PC-9 (cell line): ENCODE measurements around the gene MAML3. TPM values are rescaled to one million over a fixed set of nuclear protein-coding genes. Genes with fewer than 3 reads are reported as not detected.

Experiments
- BruUV-seq: library from RNA; stranded (reverse); fragments of 400-500 nt; replicated peaks from 2 replicates; lab custom pipeline; 2021; lab: Mats Ljungman, UMichigan
- CTCF ChIA-PET: fragments of 300-600 bp; sonication (Branson Sonifier 250); formaldehyde crosslinking; loops from one replicate; lab custom pipeline; 2022; ENCODE audit warnings: antibody characterized with exemption; lab: Charles Lee
- POLR2A ChIA-PET: fragments of 300-600 bp; sonication (Branson Sonifier 250); formaldehyde crosslinking; loops from one replicate; lab custom pipeline; 2022; ENCODE audit warnings: antibody characterized with exemption; ENCODE audit not compliant: unreplicated experiment; lab: Charles Lee
- DNase-seq, 2 experiments: peaks; one replicate each; pipeline versions ENCODE4 v3.0.0 to v3.0.0-alpha.2; 2015 to 2022; ENCODE audit warnings: mixed read lengths in 1 of 2
- H2AFZ ChIP-seq: fragments of 200-600 bp; sonication (generic); 2 replicates; pipeline ENCODE4 v1.8.1; 2017; ENCODE audit warnings: antibody characterized with exemption
- H3F3A ChIP-seq: fragments of 200-600 bp; sonication (generic); 2 replicates; pipeline ENCODE4 v1.8.1; 2017; ENCODE audit warnings: antibody characterized with exemption, mild to moderate bottlenecking, low read depth; ENCODE audit not compliant: insufficient read depth
- H3K27ac ChIP-seq: fragments of 200-600 bp; sonication (generic); 2 replicates; pipeline ENCODE4 v1.6.1; 2016; ENCODE audit warnings: mixed run types
- H3K27me3 ChIP-seq: fragments of 200-600 bp; sonication (generic); 2 replicates; pipeline ENCODE4 v1.6.1; 2016; ENCODE audit warnings: low read depth, mixed run types; ENCODE audit not compliant: insufficient read depth
- H3K36me3 ChIP-seq: fragments of 200-600 bp; sonication (generic); 2 replicates; pipeline ENCODE4 v1.6.1; 2016; ENCODE audit warnings: low read depth, mixed run types
- H3K4me1 ChIP-seq: fragments of 200-600 bp; sonication (generic); replicated peaks from 2 replicates; pipeline ENCODE4 v1.6.1; 2016; ENCODE audit warnings: mixed run types; ENCODE audit not compliant: insufficient read depth
- H3K4me2 ChIP-seq: fragments of 200-600 bp; sonication (generic); 2 replicates; pipeline ENCODE4 v1.6.1; 2017; ENCODE audit warnings: mixed run types
- H3K4me3 ChIP-seq: fragments of 200-600 bp; sonication (generic); 2 replicates; pipeline ENCODE4 v1.6.1; 2016; ENCODE audit warnings: mixed run types
- H3K79me2 ChIP-seq: fragments of 200-600 bp; sonication (generic); 2 replicates; pipeline ENCODE4 v1.6.1; 2017; ENCODE audit warnings: low read depth, mixed run types
- H3K9me2 ChIP-seq: fragments of 200-600 bp; sonication (generic); 2 replicates; pipeline ENCODE4 v1.8.1; 2017; ENCODE audit warnings: mild to moderate bottlenecking; ENCODE audit not compliant: insufficient read depth
- H3K9me3 ChIP-seq: fragments of 200-600 bp; sonication (generic); 2 replicates; pipeline ENCODE4 v1.8.1; 2016; ENCODE audit warnings: low read depth; ENCODE audit not compliant: insufficient read depth
- H4K20me1 ChIP-seq: fragments of 200-600 bp; sonication (generic); 2 replicates; pipeline ENCODE4 v1.8.1; 2017; ENCODE audit not compliant: insufficient read depth
- EZH2 ChIP-seq: fragments of 200-600 bp; sonication (generic); IDR thresholded peaks from 2 replicates; pipeline ENCODE4 v1.8.0; 2017; ENCODE audit warnings: antibody characterized with exemption, low read depth
- intact Hi-C: fragments of 100-400 bp; cut with micrococcal nuclease; formaldehyde crosslinking; loops from one replicate; pipeline ENCODE4 v1.10.0; 2022; ENCODE audit not compliant: unreplicated experiment
- total RNA-seq: library from RNA; stranded (reverse); gene quantifications from 2 replicates; pipeline ENCODE4 v1.2.3, GENCODE V29; 2021
- TF ChIP-seq, protein P1 (sequence below): fragments of 200-600 bp; sonication (generic); conservative IDR thresholded peaks from 2 replicates; pipeline ENCODE4 v1.6.1; 2017; ENCODE audit warnings: mixed run types, antibody characterized with exemption, mild to moderate bottlenecking, moderate library complexity

Gene MAML3
- total RNA-seq, 1 experiment from 2014 or later = 15.2 TPM

DNA sequence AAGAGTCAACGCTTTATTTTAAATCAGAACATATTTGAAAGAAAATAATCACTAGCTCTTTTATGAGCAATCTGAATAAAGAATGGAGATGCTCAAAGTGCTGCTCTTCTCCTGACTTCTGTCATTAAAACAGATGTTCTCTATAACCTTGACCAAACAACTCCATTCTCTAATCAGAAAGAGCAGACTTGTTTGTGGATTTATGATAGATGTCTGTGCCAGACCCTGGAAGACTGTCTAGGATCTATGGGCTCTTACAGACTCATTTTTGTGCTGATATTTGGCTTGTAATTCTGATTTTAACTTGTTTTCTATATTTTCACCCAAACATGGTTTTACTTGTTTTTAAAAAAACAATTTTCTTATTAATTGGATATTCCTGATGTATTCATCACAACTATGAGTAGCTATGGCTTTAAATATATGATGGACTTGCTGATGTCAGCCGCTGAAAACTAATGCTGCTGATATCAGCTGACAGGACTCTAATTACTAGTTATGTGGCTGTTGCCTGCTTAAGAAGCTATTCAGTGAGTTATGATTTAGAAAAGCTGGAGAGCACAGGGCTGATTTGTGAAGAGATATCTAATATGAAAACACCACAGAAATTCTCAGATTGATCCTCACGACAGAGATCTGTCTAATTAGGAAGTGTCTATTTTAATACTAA lies 31.6 kb upstream of the MAML3 start:
- H3K27ac ChIP-seq = peak overlapping the region; percentile 87
- H2AFZ ChIP-seq = no peak overlapping the region
- H3K36me3 ChIP-seq = no peaks in the 10 kb centered on the region
- no peaks in the 10 kb centered on the region for H4K20me1 ChIP-seq
- BruUV-seq = no TSS peak
- no peaks in the 10 kb centered on the region for H3K9me3 ChIP-seq
- intact Hi-C loops = loop anchor here (2.0 kb wide), 1 partner anchor 31 kb away; the partner anchor contains the start of gene MAML3
- peaks cover 47% of the 10 kb centered on the region for H3K4me1 ChIP-seq
- peak overlapping the region; percentile 56; the same call in 1 of the 2 replicates for H3K4me2 ChIP-seq
- H3K9me2 ChIP-seq = no peaks in the 10 kb centered on the region
- POLR2A ChIA-PET = interaction anchor here (0.5 kb wide), 1 partner anchor 423 kb away, joined by 3 read pairs; no protein-coding TSS in a partner anchor
- no peaks in the 10 kb centered on the region for H3K79me2 ChIP-seq
- H3F3A ChIP-seq = peaks cover 18% of the 10 kb centered on the region
- no peaks in the 10 kb centered on the region for H3K27me3 ChIP-seq
- no peak overlapping the region for H3K4me3 ChIP-seq
- TF ChIP-seq EZH2 = no peak
- TF ChIP-seq, protein P1, sequence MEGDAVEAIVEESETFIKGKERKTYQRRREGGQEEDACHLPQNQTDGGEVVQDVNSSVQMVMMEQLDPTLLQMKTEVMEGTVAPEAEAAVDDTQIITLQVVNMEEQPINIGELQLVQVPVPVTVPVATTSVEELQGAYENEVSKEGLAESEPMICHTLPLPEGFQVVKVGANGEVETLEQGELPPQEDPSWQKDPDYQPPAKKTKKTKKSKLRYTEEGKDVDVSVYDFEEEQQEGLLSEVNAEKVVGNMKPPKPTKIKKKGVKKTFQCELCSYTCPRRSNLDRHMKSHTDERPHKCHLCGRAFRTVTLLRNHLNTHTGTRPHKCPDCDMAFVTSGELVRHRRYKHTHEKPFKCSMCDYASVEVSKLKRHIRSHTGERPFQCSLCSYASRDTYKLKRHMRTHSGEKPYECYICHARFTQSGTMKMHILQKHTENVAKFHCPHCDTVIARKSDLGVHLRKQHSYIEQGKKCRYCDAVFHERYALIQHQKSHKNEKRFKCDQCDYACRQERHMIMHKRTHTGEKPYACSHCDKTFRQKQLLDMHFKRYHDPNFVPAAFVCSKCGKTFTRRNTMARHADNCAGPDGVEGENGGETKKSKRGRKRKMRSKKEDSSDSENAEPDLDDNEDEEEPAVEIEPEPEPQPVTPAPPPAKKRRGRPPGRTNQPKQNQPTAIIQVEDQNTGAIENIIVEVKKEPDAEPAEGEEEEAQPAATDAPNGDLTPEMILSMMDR = no peak
- CTCF ChIA-PET = no interaction called here
- DNase-seq = no peak

DNA sequence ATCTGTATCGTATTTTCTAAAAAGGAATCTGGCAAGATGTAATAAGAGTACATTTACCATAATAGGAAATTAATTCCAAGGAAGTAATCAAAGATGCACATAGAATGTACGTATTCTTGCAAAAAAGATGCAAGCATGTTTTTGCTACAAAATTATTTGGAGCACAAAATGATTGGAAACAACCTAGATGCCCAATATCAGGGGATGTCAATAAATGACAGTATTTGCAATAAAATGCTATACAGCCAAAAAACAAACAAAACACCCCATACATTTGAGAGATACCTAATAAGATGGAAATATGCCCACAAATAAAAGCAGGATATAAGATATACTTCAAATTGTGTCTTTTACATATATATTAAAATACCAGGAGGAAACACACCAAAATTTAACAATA lies 29.3 kb upstream of the MAML3 start:
- no peaks in the 10 kb centered on the region for H3K27me3 ChIP-seq
- no peak overlapping the region for H3K27ac ChIP-seq
- no peak overlapping the region for H2AFZ ChIP-seq
- H4K20me1 ChIP-seq = no peaks in the 10 kb centered on the region
- ChIA-PET POLR2A (no interaction called here), CTCF (no interaction called here)
- no peak overlapping the region for H3K4me3 ChIP-seq
- H3K9me3 ChIP-seq = no peaks in the 10 kb centered on the region
- H3K4me2 ChIP-seq = no peak overlapping the region
- H3K36me3 ChIP-seq = no peaks in the 10 kb centered on the region
- no TSS peak for BruUV-seq
- H3K9me2 ChIP-seq = no peaks in the 10 kb centered on the region
- TF ChIP-seq, protein P1 = no peak
- no peak for TF ChIP-seq EZH2
- peaks cover 31% of the 10 kb centered on the region for H3K4me1 ChIP-seq
- DNase-seq = no peak
- peaks cover 18% of the 10 kb centered on the region for H3F3A ChIP-seq
- H3K79me2 ChIP-seq = no peaks in the 10 kb centered on the region
- intact Hi-C loops = no loop called here

DNA sequence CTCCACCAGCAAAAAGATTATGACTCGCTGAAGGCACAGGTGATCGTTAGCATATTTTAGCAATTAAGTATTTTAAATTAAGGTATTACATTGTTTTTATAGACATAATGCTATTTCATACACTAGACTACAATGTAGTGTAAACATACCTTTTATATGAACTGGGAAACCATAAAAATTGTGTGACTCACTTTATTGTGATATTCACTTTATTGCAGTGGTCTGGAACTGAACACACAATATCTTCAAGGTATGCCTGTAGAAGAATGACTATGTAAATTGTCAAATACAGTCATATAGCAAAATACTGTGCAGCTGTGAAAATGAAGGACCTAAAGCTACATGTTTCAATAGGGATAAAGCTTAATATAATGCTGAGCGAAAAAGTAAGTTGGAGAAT lies 26.6 kb upstream of the MAML3 start:
- intact Hi-C loops = no loop called here
- Histone ChIP-seq H3F3A (no peaks in the 10 kb centered on the region), H3K36me3 (no peaks in the 10 kb centered on the region), H2AFZ (no peak overlapping the region), H3K4me3 (no peak overlapping the region), H3K27ac (no peak overlapping the region), H3K4me1 (peaks cover 9% of the 10 kb centered on the region; the same call in 1 of the 2 replicates), H3K4me2 (no peak overlapping the region), H3K9me3 (no peaks in the 10 kb centered on the region), H3K79me2 (no peaks in the 10 kb centered on the region), H3K27me3 (no peaks in the 10 kb centered on the region), H3K9me2 (no peaks in the 10 kb centered on the region), H4K20me1 (no peaks in the 10 kb centered on the region)
- DNase-seq = no peak
- POLR2A ChIA-PET = no interaction called here
- no peak for TF ChIP-seq EZH2
- TF ChIP-seq, protein P1 = no peak
- BruUV-seq = no TSS peak
- CTCF ChIA-PET = no interaction called here
